GM21528 (cell line): ENCODE data around the gene CHN2.

Source experiments
- ATAC-seq: cut with Tn5 transposase; IDR thresholded peaks from one replicate; pipeline ENCODE4 v1.9.1; 2021; ENCODE audit warnings: mild to moderate bottlenecking, moderate library complexity; ENCODE audit not compliant: unreplicated experiment, low FRiP score

Gene CHN2

GRCh38 chr7:29194594-29195427 is at the start of gene CHN2:
Gene CHN2 (plus strand): TSS chr7:29194775.
- no peak for ATAC-seq

GRCh38 chr7:29145553-29146056 is 49.0 kb upstream of the CHN2 start:
- ATAC-seq = no peak

GRCh38 chr7:29146057-29146706 is 48.4 kb upstream of the CHN2 start, which contains the start of gene CPVL:
Gene CPVL (minus strand): TSS chr7:29146537. CDS start chr7:29121061, 25,476 bp downstream.
- no peak for ATAC-seq

GRCh38 chr7:29146888-29147609 is 47.5 kb upstream of the CHN2 start:
- no peak for ATAC-seq

- ATAC-seq = no peak
These were observed 46.8 kb upstream of the CHN2 start for GRCh38 chr7:29147821-29148220.

- ATAC-seq = no peak
These were observed 45.5 kb upstream of the CHN2 start for GRCh38 chr7:29149036-29149435.

GRCh38 chr7:29150856-29151255 is 43.7 kb upstream of the CHN2 start:
- no peak for ATAC-seq

- no peak for ATAC-seq
These were observed 40.5 kb upstream of the CHN2 start for GRCh38 chr7:29154076-29154475.

GRCh38 chr7:29156907-29157452 is 37.6 kb upstream of the CHN2 start:
- ATAC-seq = no peak

GRCh38 chr7:29158795-29159423 is 35.7 kb upstream of the CHN2 start:
- no peak for ATAC-seq

- ATAC-seq = no peak
These were observed 34.5 kb upstream of the CHN2 start for GRCh38 chr7:29160080-29160479.

- no peak for ATAC-seq
These were observed 33.3 kb upstream of the CHN2 start for GRCh38 chr7:29161231-29161630.

- ATAC-seq = no peak
These were observed 32.0 kb upstream of the CHN2 start for GRCh38 chr7:29162577-29162976.

GRCh38 chr7:29163854-29164253 is 30.7 kb upstream of the CHN2 start:
- ATAC-seq = no peak

GRCh38 chr7:29167721-29168120 is 26.9 kb upstream of the CHN2 start:
- ATAC-seq = no peak

GRCh38 chr7:29170781-29171180 is 23.8 kb upstream of the CHN2 start:
- no peak for ATAC-seq

GRCh38 chr7:29173458-29173857 is 21.1 kb upstream of the CHN2 start:
- no peak for ATAC-seq

- ATAC-seq = no peak
These were observed 16.5 kb upstream of the CHN2 start for GRCh38 chr7:29177963-29178600.

GRCh38 chr7:29179115-29179514 is 15.5 kb upstream of the CHN2 start:
- ATAC-seq = no peak

GRCh38 chr7:29184599-29184998 is 10.0 kb upstream of the CHN2 start:
- ATAC-seq = no peak
